HG03520 (cell line): ENCODE measurements around the gene SRGAP1.
A peak's percentile ranks its signal among the peaks of the same experiment; 100 is the strongest.

Experiments used
- ATAC-seq: cut with Tn5 transposase; IDR thresholded peaks from one replicate; pipeline ENCODE4 v1.9.1; 2021; ENCODE audit warnings: mild to moderate bottlenecking, moderate library complexity; ENCODE audit not compliant: unreplicated experiment

SRGAP1 gene

GRCh38 chr12:63844391-63845341, at the start of gene SRGAP1:
Gene SRGAP1, plus strand, starts transcription at chr12:63844700. Its CDS starts 117 bp downstream, at chr12:63844817.
- ATAC-seq: peak; percentile 16

- no peak for ATAC-seq
These were observed 49.3 kb upstream of the SRGAP1 start for GRCh38 chr12:63795032-63795687.

- no peak for ATAC-seq
These were observed 48.6 kb upstream of the SRGAP1 start for GRCh38 chr12:63795944-63796343.

- ATAC-seq: no peak
These were observed 42.4 kb upstream of the SRGAP1 start for GRCh38 chr12:63802012-63802608.

- no peak for ATAC-seq
These were observed 39.8 kb upstream of the SRGAP1 start for GRCh38 chr12:63804746-63805145.

GRCh38 chr12:63805704-63806672, 38.5 kb upstream of the SRGAP1 start:
- no peak for ATAC-seq

- ATAC-seq: no peak
These were observed 35.9 kb upstream of the SRGAP1 start for GRCh38 chr12:63808631-63809030.

GRCh38 chr12:63809566-63809965, 34.9 kb upstream of the SRGAP1 start:
- ATAC-seq: no peak

GRCh38 chr12:63811334-63811733, 33.2 kb upstream of the SRGAP1 start:
- no peak for ATAC-seq

- ATAC-seq: no peak
These were observed 32.7 kb upstream of the SRGAP1 start for GRCh38 chr12:63811755-63812154.

GRCh38 chr12:63814146-63814772, 30.2 kb upstream of the SRGAP1 start:
- ATAC-seq: peak; percentile 39

- ATAC-seq: no peak
These were observed 29.0 kb upstream of the SRGAP1 start for GRCh38 chr12:63815482-63815852.

- peak; percentile 43 for ATAC-seq
These were observed 28.5 kb upstream of the SRGAP1 start for GRCh38 chr12:63816031-63816430.

- no peak for ATAC-seq
These were observed 24.1 kb upstream of the SRGAP1 start for GRCh38 chr12:63820427-63820826.

GRCh38 chr12:63821781-63822251, 22.7 kb upstream of the SRGAP1 start:
- no peak for ATAC-seq

- no peak for ATAC-seq
These were observed 22.1 kb upstream of the SRGAP1 start for GRCh38 chr12:63822352-63822751.

GRCh38 chr12:63823040-63823439, 21.5 kb upstream of the SRGAP1 start:
- no peak for ATAC-seq

GRCh38 chr12:63826006-63826585, 18.4 kb upstream of the SRGAP1 start:
- no peak for ATAC-seq

- ATAC-seq: no peak
These were observed 15.6 kb upstream of the SRGAP1 start for GRCh38 chr12:63828867-63829266.

GRCh38 chr12:63836046-63836445, 8.5 kb upstream of the SRGAP1 start:
- ATAC-seq: no peak
